SK-N-MC (cell line): ENCODE data around the gene SSC5D.

ENCODE experiments used
- DNase-seq: peaks from one replicate; pipeline ENCODE4 v3.0.0-alpha.2; 2011; ENCODE audit warnings: low read depth, low spot score
- H3K27ac ChIP-seq: fragments of 200-600 bp; sonication (generic); 2 replicates; pipeline ENCODE4 v1.5.1; 2016; ENCODE audit warnings: mixed run types
- H3K36me3 ChIP-seq: fragments of 200-600 bp; sonication (generic); 2 replicates; pipeline ENCODE4 v1.6.1; 2017; ENCODE audit warnings: antibody characterized with exemption, low read length, mixed read lengths; ENCODE audit not compliant: insufficient read depth
- H3K4me3 ChIP-seq: fragments of 200-600 bp; sonication (generic); 2 replicates; pipeline ENCODE4 v1.5.1; 2016
- H3K9ac ChIP-seq: fragments of 200-600 bp; sonication (generic); 2 replicates; pipeline ENCODE4 v1.8.0; 2017; ENCODE audit warnings: mixed run types, mixed read lengths; ENCODE audit not compliant: insufficient read length
- H3K9me3 ChIP-seq: fragments of 200-600 bp; sonication (generic); 2 replicates; pipeline ENCODE4 v1.6.1; 2017; ENCODE audit warnings: low read depth, mild to moderate bottlenecking, antibody characterized with exemption, low read length, moderate library complexity, mixed read lengths
- EZH2 ChIP-seq: fragments of 200-600 bp; sonication (generic); IDR thresholded peaks from one replicate; pipeline ENCODE4 v1.6.1; 2017; ENCODE audit warnings: antibody characterized with exemption
- FOXP2 ChIP-seq: optimal IDR thresholded peaks from 2 replicates; pipeline ENCODE3; 2011; ENCODE audit warnings: mild to moderate bottlenecking, moderate library complexity; ENCODE audit not compliant: insufficient read depth; ENCODE audit errors: extremely low read length, control extremely low read depth
- POLR2AphosphoS5 ChIP-seq: IDR thresholded peaks from 2 replicates; pipeline ENCODE4 v1.6.1; 2012; ENCODE audit warnings: mild to moderate bottlenecking, low read depth, low read length, borderline replicate concordance

Gene SSC5D

GRCh38 chr19:55464662-55465054 is 23.6 kb upstream of the SSC5D start, which contains the start of gene C19orf85:
Gene C19orf85, minus strand, starts transcription at chr19:55464751. Its CDS starts 197 bp downstream, at chr19:55464554.
- no peaks in the 10 kb centered on the region for H3K36me3 ChIP-seq
- no peak for DNase-seq
- H3K4me3 ChIP-seq, result no peak within 1 kb of the TSS
- no peak within 1 kb of the TSS for H3K27ac ChIP-seq
- H3K9ac ChIP-seq, result no peak within 1 kb of the TSS
- TF ChIP-seq POLR2AphosphoS5, result no peak
- no peak for TF ChIP-seq FOXP2
- TF ChIP-seq EZH2, result no peak
- no peaks in the 10 kb centered on the region for H3K9me3 ChIP-seq

GRCh38 chr19:55465460-55466240 is 22.6 kb upstream of the SSC5D start:
- no peak overlapping the region for H3K27ac ChIP-seq
- no peaks in the 10 kb centered on the region for H3K36me3 ChIP-seq
- no peaks in the 10 kb centered on the region for H3K9me3 ChIP-seq
- H3K9ac ChIP-seq, result no peak overlapping the region
- TF ChIP-seq POLR2AphosphoS5 (no peak), FOXP2 (no peak), EZH2 (no peak)
- no peak overlapping the region for H3K4me3 ChIP-seq
- DNase-seq, result no peak

- no peak overlapping the region for H3K4me3 ChIP-seq
- no peaks in the 10 kb centered on the region for H3K9me3 ChIP-seq
- H3K27ac ChIP-seq, result no peak overlapping the region
- DNase-seq, result no peak
- TF ChIP-seq EZH2, result no peak
- TF ChIP-seq FOXP2, result no peak
- TF ChIP-seq POLR2AphosphoS5, result no peak
- no peaks in the 10 kb centered on the region for H3K36me3 ChIP-seq
- no peak overlapping the region for H3K9ac ChIP-seq
These were observed 22.0 kb upstream of the SSC5D start for GRCh38 chr19:55466241-55466614.

- Histone ChIP-seq H3K4me3 (no peak overlapping the region), H3K36me3 (no peaks in the 10 kb centered on the region), H3K9ac (no peak overlapping the region), H3K27ac (no peak overlapping the region), H3K9me3 (no peaks in the 10 kb centered on the region)
- no peak for DNase-seq
- no peak for TF ChIP-seq EZH2
- no peak for TF ChIP-seq POLR2AphosphoS5
- no peak for TF ChIP-seq FOXP2
These were observed 20.8 kb upstream of the SSC5D start for GRCh38 chr19:55467236-55468053.

DNA sequence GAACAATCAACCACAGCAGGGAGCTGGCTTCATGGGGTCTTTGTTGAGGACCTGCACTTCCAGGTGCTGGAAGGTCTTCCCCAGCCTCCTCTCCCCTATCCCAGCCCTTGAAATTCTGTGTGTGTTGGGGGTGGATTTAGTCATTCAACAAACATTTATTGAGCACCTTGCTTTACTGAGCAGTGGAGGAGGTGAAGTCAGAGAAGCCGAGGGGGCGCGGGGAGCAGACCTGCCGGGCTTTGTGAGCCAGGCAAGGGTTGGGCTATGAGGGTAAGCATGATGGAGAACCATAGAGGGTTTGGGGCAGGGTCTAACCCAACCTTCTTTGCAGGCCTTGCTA is 20.2 kb upstream of the SSC5D start:
- H3K4me3 ChIP-seq, result no peak overlapping the region
- H3K9ac ChIP-seq, result no peak overlapping the region
- TF ChIP-seq POLR2AphosphoS5 (no peak), EZH2 (no peak), FOXP2 (no peak)
- no peak overlapping the region for H3K27ac ChIP-seq
- DNase-seq, result no peak
- no peaks in the 10 kb centered on the region for H3K36me3 ChIP-seq
- H3K9me3 ChIP-seq, result no peaks in the 10 kb centered on the region

DNA sequence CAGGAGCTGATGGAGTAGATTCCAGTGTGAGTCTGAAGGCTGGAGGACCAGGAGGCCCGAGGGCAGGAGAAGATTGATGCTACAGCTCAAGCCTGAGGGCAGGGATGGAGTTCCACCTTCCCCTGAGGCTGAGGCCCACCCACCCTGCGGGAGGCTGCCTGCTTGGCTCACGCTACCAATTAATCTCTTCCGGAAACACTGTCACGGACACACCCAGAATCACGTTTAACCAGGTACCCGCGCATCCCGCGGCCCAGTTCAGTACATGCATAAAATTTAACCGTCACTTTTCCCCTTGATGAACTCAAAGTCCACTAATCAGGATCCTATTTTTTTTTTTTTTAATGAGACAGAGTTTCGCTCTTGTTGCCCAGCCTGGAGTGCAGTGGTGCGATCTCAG is 17.0 kb upstream of the SSC5D start:
- no peak overlapping the region for H3K27ac ChIP-seq
- no peak for TF ChIP-seq POLR2AphosphoS5
- no peak for TF ChIP-seq EZH2
- TF ChIP-seq FOXP2, result no peak
- DNase-seq, result no peak
- H3K9me3 ChIP-seq, result no peaks in the 10 kb centered on the region
- H3K9ac ChIP-seq, result no peak overlapping the region
- H3K36me3 ChIP-seq, result no peaks in the 10 kb centered on the region
- H3K4me3 ChIP-seq, result no peak overlapping the region

- Histone ChIP-seq H3K27ac (no peak overlapping the region), H3K36me3 (no peaks in the 10 kb centered on the region), H3K4me3 (no peak overlapping the region), H3K9me3 (no peaks in the 10 kb centered on the region), H3K9ac (no peak overlapping the region)
- DNase-seq, result no peak
- TF ChIP-seq POLR2AphosphoS5, result no peak
- TF ChIP-seq FOXP2, result no peak
- TF ChIP-seq EZH2, result no peak
These were observed 15.8 kb upstream of the SSC5D start for GRCh38 chr19:55472463-55472862.

GRCh38 chr19:55473225-55474012 is 14.8 kb upstream of the SSC5D start:
- DNase-seq, result no peak
- Histone ChIP-seq H3K9me3 (no peaks in the 10 kb centered on the region), H3K9ac (no peak overlapping the region), H3K27ac (no peak overlapping the region), H3K36me3 (no peaks in the 10 kb centered on the region), H3K4me3 (no peak overlapping the region)
- TF ChIP-seq EZH2 (no peak), POLR2AphosphoS5 (no peak), FOXP2 (no peak)
